OCI-LY7 (cell line): ENCODE results near the gene GPR50. TPM values are rescaled to one million over a fixed set of nuclear protein-coding genes. Genes with fewer than 3 reads are reported as not detected.

ENCODE experiments used
- BruUV-seq: library from RNA; stranded (reverse); fragments of 400-500 nt; replicated peaks from 2 replicates; lab custom pipeline; 2021; lab: Mats Ljungman, UMichigan
- CTCF ChIA-PET: fragments of 300-600 bp; sonication (Branson Sonifier 250); formaldehyde crosslinking; loops from one replicate; lab custom pipeline; 2022; ENCODE audit warnings: antibody characterized with exemption; ENCODE audit not compliant: unreplicated experiment; lab: Charles Lee
- POLR2A ChIA-PET: fragments of 300-600 bp; sonication (Branson Sonifier 250); formaldehyde crosslinking; loops from one replicate; lab custom pipeline; 2022; ENCODE audit warnings: antibody characterized with exemption; lab: Charles Lee
- DNase-seq: peaks from one replicate; pipeline ENCODE4 v3.0.0-alpha.2; 2015; ENCODE audit warnings: low spot score
- H2AFZ ChIP-seq: fragments of 200-600 bp; sonication (generic), shearing (Covaris generic); 2 replicates; pipeline ENCODE4 v1.6.1; 2014; ENCODE audit warnings: mild to moderate bottlenecking, antibody characterized with exemption, low read length, moderate library complexity
- H3K27ac ChIP-seq: fragments of 200-600 bp; sonication (generic); 2 replicates; pipeline ENCODE4 v1.5.1; 2014; ENCODE audit warnings: mixed run types, low read depth, mild to moderate bottlenecking, moderate library complexity, low read length, inconsistent platforms; ENCODE audit not compliant: poor library complexity, severe bottlenecking
- H3K36me3 ChIP-seq: fragments of 200-600 bp; sonication (generic); 2 replicates; pipeline ENCODE4 v1.6.1; 2014; ENCODE audit warnings: mild to moderate bottlenecking, antibody characterized with exemption, low read length, moderate library complexity, mixed read lengths; ENCODE audit not compliant: insufficient read depth
- H3K4me1 ChIP-seq: fragments of 200-600 bp; sonication (generic); 2 replicates; pipeline ENCODE4 v1.5.1; 2014; ENCODE audit warnings: mild to moderate bottlenecking, low read length; ENCODE audit not compliant: insufficient read depth, poor library complexity, severe bottlenecking
- H3K4me2 ChIP-seq: fragments of 200-600 bp; sonication (generic); 2 replicates; pipeline ENCODE4 v1.6.1; 2014; ENCODE audit warnings: mild to moderate bottlenecking, low read length
- H3K4me3 ChIP-seq: fragments of 200-600 bp; sonication (generic); 2 replicates; pipeline ENCODE4 v1.5.1; 2014; ENCODE audit warnings: mild to moderate bottlenecking, low read depth, low read length; ENCODE audit not compliant: poor library complexity, severe bottlenecking
- H3K79me2 ChIP-seq: fragments of 200-600 bp; sonication (generic); 2 replicates; pipeline ENCODE4 v1.6.1; 2016; ENCODE audit warnings: low read depth, mild to moderate bottlenecking, low read length, moderate library complexity, mixed read lengths; ENCODE audit not compliant: insufficient read depth
- H3K9me2 ChIP-seq: fragments of 200-600 bp; sonication (generic); 2 replicates; pipeline ENCODE4 v1.6.1; 2016; ENCODE audit warnings: mild to moderate bottlenecking, low read length, mixed read lengths; ENCODE audit not compliant: insufficient read depth
- H3K9me3 ChIP-seq: fragments of 200-600 bp; sonication (generic); 2 replicates; pipeline ENCODE4 v1.6.1; 2014; ENCODE audit warnings: mild to moderate bottlenecking, mixed run types, low read length, mixed read lengths
- H4K20me1 ChIP-seq: fragments of 200-600 bp; sonication (generic); 2 replicates; pipeline ENCODE4 v1.6.1; 2014; ENCODE audit warnings: mild to moderate bottlenecking, antibody characterized with exemption, low read length, moderate library complexity, mixed read lengths; ENCODE audit not compliant: insufficient read depth
- EZH2phosphoT487 ChIP-seq: fragments of 200-600 bp; sonication (generic); IDR thresholded peaks from 2 replicates; pipeline ENCODE4 v1.6.1; 2018; ENCODE audit warnings: low read depth, borderline replicate concordance, mild to moderate bottlenecking, mixed run types, antibody characterized with exemption, low read length, moderate library complexity, mixed read lengths
- intact Hi-C: fragments of 100-400 bp; cut with micrococcal nuclease; formaldehyde crosslinking; loops from one replicate; pipeline ENCODE4 v1.10.0; 2022; ENCODE audit not compliant: unreplicated experiment
- total RNA-seq, 2 experiments: library from RNA; depleted of rRNA in 1 of 2; stranded (reverse); fragments of >200 nt in 1 of 2; shearing (Covaris generic) in 1 of 2; gene quantifications; 2 replicates each; pipeline ENCODE4 v1.2.3, GENCODE V29; 2014 to 2022
- TF ChIP-seq, protein P1 (sequence below): fragments of 200-600 bp; sonication (generic); conservative IDR thresholded peaks from 2 replicates; pipeline ENCODE4 v1.5.1; 2014; ENCODE audit warnings: mild to moderate bottlenecking, antibody characterized with exemption, low read length, moderate library complexity, mixed read lengths

Gene GPR50
- total RNA-seq, 2 experiments from 2014 or later = not detected

DNA sequence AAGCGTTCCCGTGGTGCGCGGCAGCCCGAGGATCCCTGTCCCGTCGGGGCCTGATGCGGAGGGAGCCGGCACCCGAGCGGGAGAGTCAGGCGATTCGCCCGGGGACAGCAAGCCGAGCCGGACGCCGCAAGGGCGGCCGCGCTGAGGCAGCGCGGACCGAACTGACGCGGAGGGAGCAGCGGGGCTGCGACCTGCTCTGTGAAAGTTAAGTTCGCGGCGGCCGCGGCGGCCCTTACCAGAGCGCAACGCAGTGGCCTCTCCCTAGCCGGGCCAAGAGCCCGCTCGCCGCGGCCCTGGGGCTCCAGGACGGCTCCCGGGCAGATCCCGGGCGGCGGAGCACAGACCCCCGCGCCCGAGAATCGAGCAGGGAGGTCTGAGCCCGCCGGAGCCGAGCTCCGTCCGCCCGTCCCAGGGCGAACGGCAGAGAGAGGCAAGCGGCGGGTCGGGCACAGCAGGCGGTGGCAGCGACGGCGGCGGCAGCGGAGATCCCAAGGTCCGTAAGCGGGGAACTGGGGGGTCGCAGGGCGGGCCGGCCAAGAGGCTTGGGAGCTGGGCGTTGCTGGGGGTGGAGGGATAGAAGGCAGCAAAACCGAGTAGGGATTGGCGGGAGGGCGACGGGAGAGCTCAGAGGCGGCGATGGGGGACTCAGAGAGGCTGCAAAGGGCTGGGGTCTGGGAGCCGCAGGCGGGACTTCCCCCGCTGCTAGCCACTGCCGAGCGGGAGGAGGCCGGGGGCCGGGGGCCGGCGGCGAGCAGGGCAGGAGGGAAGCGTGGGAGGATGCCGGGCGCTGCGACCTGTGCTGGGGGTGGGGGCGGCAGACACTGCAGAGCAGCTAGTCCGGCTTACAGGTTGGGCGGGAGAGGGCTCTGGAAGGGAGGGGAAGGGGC lies 1.0 kb downstream of the GPR50 start:
- Histone ChIP-seq H3K36me3 (no peaks in the 10 kb centered on the region), H3K4me3 (no peak overlapping the region), H3K4me1 (no peaks in the 10 kb centered on the region), H4K20me1 (no peaks in the 10 kb centered on the region), H3K9me3 (no peaks in the 10 kb centered on the region), H3K4me2 (no peak overlapping the region), H3K27ac (no peak overlapping the region), H2AFZ (no peak overlapping the region), H3K79me2 (no peaks in the 10 kb centered on the region), H3K9me2 (no peaks in the 10 kb centered on the region)
- no TSS peak for BruUV-seq
- intact Hi-C loops = no loop called here
- DNase-seq = no peak
- CTCF ChIA-PET = no interaction called here
- POLR2A ChIA-PET = no interaction called here
- TF ChIP-seq, protein P1, sequence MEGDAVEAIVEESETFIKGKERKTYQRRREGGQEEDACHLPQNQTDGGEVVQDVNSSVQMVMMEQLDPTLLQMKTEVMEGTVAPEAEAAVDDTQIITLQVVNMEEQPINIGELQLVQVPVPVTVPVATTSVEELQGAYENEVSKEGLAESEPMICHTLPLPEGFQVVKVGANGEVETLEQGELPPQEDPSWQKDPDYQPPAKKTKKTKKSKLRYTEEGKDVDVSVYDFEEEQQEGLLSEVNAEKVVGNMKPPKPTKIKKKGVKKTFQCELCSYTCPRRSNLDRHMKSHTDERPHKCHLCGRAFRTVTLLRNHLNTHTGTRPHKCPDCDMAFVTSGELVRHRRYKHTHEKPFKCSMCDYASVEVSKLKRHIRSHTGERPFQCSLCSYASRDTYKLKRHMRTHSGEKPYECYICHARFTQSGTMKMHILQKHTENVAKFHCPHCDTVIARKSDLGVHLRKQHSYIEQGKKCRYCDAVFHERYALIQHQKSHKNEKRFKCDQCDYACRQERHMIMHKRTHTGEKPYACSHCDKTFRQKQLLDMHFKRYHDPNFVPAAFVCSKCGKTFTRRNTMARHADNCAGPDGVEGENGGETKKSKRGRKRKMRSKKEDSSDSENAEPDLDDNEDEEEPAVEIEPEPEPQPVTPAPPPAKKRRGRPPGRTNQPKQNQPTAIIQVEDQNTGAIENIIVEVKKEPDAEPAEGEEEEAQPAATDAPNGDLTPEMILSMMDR = no peak
- no peak for TF ChIP-seq EZH2phosphoT487

DNA sequence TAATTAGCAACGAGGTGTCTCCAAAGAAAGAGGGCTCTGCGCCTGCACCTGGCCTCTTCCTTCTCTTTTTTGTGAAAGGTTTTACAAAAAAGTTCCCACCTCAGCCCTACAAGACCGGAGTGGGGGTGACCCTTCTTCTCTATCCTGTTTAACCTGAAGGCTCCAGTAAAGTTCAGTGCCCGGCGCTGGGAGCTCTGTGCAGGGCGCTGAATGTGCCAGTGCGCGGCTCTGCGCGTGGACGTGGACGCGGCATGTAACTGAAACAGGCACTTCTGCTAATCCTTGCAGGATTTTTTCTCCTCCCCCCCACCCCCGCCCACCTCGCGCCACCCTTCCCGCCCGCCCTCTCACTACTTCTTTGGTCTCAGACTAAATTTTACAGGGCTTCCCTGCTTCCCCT lies 2.4 kb downstream of the GPR50 start:
- intact Hi-C loops = no loop called here
- no peak for DNase-seq
- H3K36me3 ChIP-seq = no peaks in the 10 kb centered on the region
- H2AFZ ChIP-seq = no peak overlapping the region
- no peaks in the 10 kb centered on the region for H3K4me1 ChIP-seq
- no peaks in the 10 kb centered on the region for H3K9me3 ChIP-seq
- BruUV-seq = no TSS peak
- H3K4me2 ChIP-seq = no peak overlapping the region
- H3K4me3 ChIP-seq = no peak overlapping the region
- POLR2A ChIA-PET = no interaction called here
- no peaks in the 10 kb centered on the region for H3K9me2 ChIP-seq
- CTCF ChIA-PET = no interaction called here
- H4K20me1 ChIP-seq = no peaks in the 10 kb centered on the region
- no peaks in the 10 kb centered on the region for H3K79me2 ChIP-seq
- H3K27ac ChIP-seq = no peak overlapping the region
- no peak for TF ChIP-seq EZH2phosphoT487
- TF ChIP-seq, protein P1 = no peak

DNA sequence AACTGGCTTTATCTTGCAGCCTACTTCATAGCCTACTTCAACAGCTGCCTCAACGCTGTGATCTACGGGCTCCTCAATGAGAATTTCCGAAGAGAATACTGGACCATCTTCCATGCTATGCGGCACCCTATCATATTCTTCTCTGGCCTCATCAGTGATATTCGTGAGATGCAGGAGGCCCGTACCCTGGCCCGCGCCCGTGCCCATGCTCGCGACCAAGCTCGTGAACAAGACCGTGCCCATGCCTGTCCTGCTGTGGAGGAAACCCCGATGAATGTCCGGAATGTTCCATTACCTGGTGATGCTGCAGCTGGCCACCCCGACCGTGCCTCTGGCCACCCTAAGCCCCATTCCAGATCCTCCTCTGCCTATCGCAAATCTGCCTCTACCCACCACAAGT lies 4.0 kb downstream of the GPR50 start:
- ChIA-PET POLR2A (no interaction called here), CTCF (no interaction called here)
- Histone ChIP-seq H2AFZ (no peak overlapping the region), H3K9me2 (no peaks in the 10 kb centered on the region), H3K27ac (no peak overlapping the region), H3K4me1 (no peaks in the 10 kb centered on the region), H3K9me3 (no peaks in the 10 kb centered on the region), H3K4me2 (no peak overlapping the region), H3K79me2 (no peaks in the 10 kb centered on the region), H3K36me3 (no peaks in the 10 kb centered on the region), H4K20me1 (no peaks in the 10 kb centered on the region), H3K4me3 (no peak overlapping the region)
- TF ChIP-seq EZH2phosphoT487 = no peak
- TF ChIP-seq, protein P1 = no peak
- intact Hi-C loops = no loop called here
- no TSS peak for BruUV-seq
- DNase-seq = no peak
